ENCODE measurements around the gene MED15. TPM values are rescaled to one million over a fixed set of nuclear protein-coding genes. Genes with fewer than 3 reads are reported as not detected.
A peak's percentile ranks its signal among the peaks of the same experiment; 100 is the strongest.

Gene MED15
- total and polyA plus RNA-seq, 10 of the 15 experiments (the other 5 are each of a cell fraction or from before 2014, with no cell fraction given) = 1.4 to 75.2 (median 26.9) TPM

- Histone ChIP-seq H3K4me2 (ENCODE audit: control insufficient read depth, insufficient read depth) (no peak overlapping the region), H3K27ac (ENCODE audit: control insufficient read depth, insufficient read depth) (no peak overlapping the region), H3K9ac (ENCODE audit: control insufficient read depth, insufficient read depth, low read length) (no peak overlapping the region), H3K27me3 (replicated peaks in 1 of 2; ENCODE audit: control insufficient read depth in 2 of 2, insufficient read depth in 2 of 2, low read length in 1 of 2) (no peaks in the 10 kb centered on the region), H3K4me1 (ENCODE audit: control insufficient read depth, insufficient read depth, low read length) (peaks cover 14% of the 10 kb centered on the region), H4K20me1 (ENCODE audit: control insufficient read depth, insufficient read depth) (no peaks in the 10 kb centered on the region; the same call in none of the 2 replicates), H3K36me3 (ENCODE audit: control insufficient read depth in 2 of 2, insufficient read depth in 2 of 2, low read length in 1 of 2) (peaks cover 55 to 68% of the 10 kb centered on the region in 2 experiments), H3K79me2 (ENCODE audit: control insufficient read depth, insufficient read depth, low read length) (no peaks in the 10 kb centered on the region), H2AFZ (ENCODE audit: control insufficient read depth, low read depth, low read length) (no peak overlapping the region), H3K9me3 (replicated peaks; ENCODE audit: control insufficient read depth, insufficient read depth, low read length) (no peaks in the 10 kb centered on the region), H3K4me3 (no peak overlapping the region)
- FAIRE-seq (peak; percentile 18), DNase-seq (ENCODE audit: low read depth, low spot score) (peak; percentile 33), ATAC-seq (peak; percentile 84)
- intact Hi-C loops (cut with micrococcal nuclease; ENCODE audit: unreplicated experiment) = loop anchor here (10.0 kb wide), 1 partner anchor 155 kb away; no protein-coding TSS in a partner anchor
- SMC1A ChIA-PET (ENCODE audit: uncharacterized antibody, unreplicated experiment) = no interaction called here
- in situ Hi-C loops (cut with MboI) = no loop called here
- CTCF ChIA-PET = interaction anchor here (1.2 to 1.6 kb wide), 3 partner anchors 11 to 20 kb away, joined by 3 to 4 read pairs (median 4); no protein-coding TSS in a partner anchor
- POLR2A ChIA-PET = no interaction called here
- 0 out of 2 replicates have a peak, but pooled peaks have one; percentile 2 for TF ChIP-seq POLR2A (IDR thresholded peaks at IDR 0.05; ENCODE audit: low read depth, low read length)
- TF ChIP-seq RUNX3 (IDR thresholded peaks at IDR 0.05; ENCODE audit: low read length) = peak; percentile 73
- no peak for TF ChIP-seq PAX8 (IDR thresholded peaks at IDR 0.05)
- RAD21 ChIA-PET (ENCODE audit: unreplicated experiment) = no interaction called here
- no TSS peak for BruUV-seq (replicated peaks)
- 21% methylated on average over 20 of the region's 20 CpGs for WGBS (ENCODE audit: insufficient coverage, insufficient replicate concordance, low lambda C conversion rate, missing lambda C conversion rate)
These were observed 61.9 kb downstream of the MED15 start for GRCh38 chr22:20569059-20570058.

- no peak overlapping the region for H3K4me3 ChIP-seq
- SMC1A ChIA-PET (ENCODE audit: uncharacterized antibody, unreplicated experiment) = no interaction called here
- in situ Hi-C loops (cut with MboI) = no loop called here
- no peak overlapping the region for H3K4me2 ChIP-seq (ENCODE audit: control insufficient read depth, insufficient read depth)
- FAIRE-seq (no peak), ATAC-seq (peak; percentile 22; the same call in 2 of the 3 replicates), DNase-seq (ENCODE audit: low read depth, low spot score) (no peak)
- no peak overlapping the region for H2AFZ ChIP-seq (ENCODE audit: control insufficient read depth, low read depth, low read length)
- POLR2A ChIA-PET = no interaction called here
- peaks cover 53 to 65% of the 10 kb centered on the region in 2 experiments for H3K36me3 ChIP-seq (ENCODE audit: control insufficient read depth in 2 of 2, insufficient read depth in 2 of 2, low read length in 1 of 2)
- 69% methylated on average over 6 of the region's 6 CpGs for WGBS (ENCODE audit: insufficient coverage, insufficient replicate concordance, low lambda C conversion rate, missing lambda C conversion rate)
- no peaks in the 10 kb centered on the region; the same call in none of the 2 replicates for H4K20me1 ChIP-seq (ENCODE audit: control insufficient read depth, insufficient read depth)
- TF ChIP-seq RCOR1 (conservative IDR thresholded peaks at IDR 0.05; ENCODE audit: low read depth, low read length) = no peak
- TF ChIP-seq PRDM15 (CRISPR knock-in tag; IDR thresholded peaks at IDR 0.05) = no peak
- no peak for TF ChIP-seq USF2 (IDR thresholded peaks at IDR 0.05; ENCODE audit: borderline replicate concordance, low read depth, low read length)
- no peak for TF ChIP-seq STAT3 (IDR thresholded peaks at IDR 0.05; ENCODE audit: low read depth, low read length)
- no peak for TF ChIP-seq MEF2A (IDR thresholded peaks at IDR 0.05; ENCODE audit: insufficient read depth, low read depth, low read length)
- TF ChIP-seq WRNIP1 (IDR thresholded peaks at IDR 0.05; ENCODE audit: borderline replicate concordance, low read depth, low read length) = no peak
- no peaks in the 10 kb centered on the region for H3K9me3 ChIP-seq (replicated peaks; ENCODE audit: control insufficient read depth, insufficient read depth, low read length)
- no peaks in the 10 kb centered on the region for H3K27me3 ChIP-seq (replicated peaks in 1 of 2; ENCODE audit: control insufficient read depth in 2 of 2, insufficient read depth in 2 of 2, low read length in 1 of 2)
- RAD21 ChIA-PET (ENCODE audit: unreplicated experiment) = interaction anchor here (1.0 kb wide), 1 partner anchor 153 kb away, joined by 4 read pairs; no protein-coding TSS in a partner anchor
- CTCF ChIA-PET = interaction anchor here (1.1 to 2.3 kb wide), 6 partner anchors 15 to 171 kb away, joined by 3 to 5 read pairs (median 4); no protein-coding TSS in a partner anchor
- H3K79me2 ChIP-seq (ENCODE audit: control insufficient read depth, insufficient read depth, low read length) = no peaks in the 10 kb centered on the region
- BruUV-seq (replicated peaks) = no TSS peak
- H3K27ac ChIP-seq (ENCODE audit: control insufficient read depth, insufficient read depth) = no peak overlapping the region
- intact Hi-C loops (cut with micrococcal nuclease; ENCODE audit: unreplicated experiment) = no loop called here
- no peak overlapping the region for H3K9ac ChIP-seq (ENCODE audit: control insufficient read depth, insufficient read depth, low read length)
- H3K4me1 ChIP-seq (ENCODE audit: control insufficient read depth, insufficient read depth, low read length) = peaks cover 14% of the 10 kb centered on the region
These were observed 63.7 kb downstream of the MED15 start for GRCh38 chr22:20571078-20571503.

Measured in GM12878 (cell line).